Mesenchymal stem cell (in vitro differentiated cells and primary cell): Measurements from ENCODE around the gene RASSF7.

Experiments used
- DNase-seq: peaks from one replicate; pipeline ENCODE4 v3.0.0-alpha.2; 2013
- H2AFZ ChIP-seq: one replicate; pipeline ENCODE4 v1.6.1; 2013; ENCODE audit warnings: low read depth, mild to moderate bottlenecking, control low read depth, inconsistent platforms, low read length, moderate library complexity
- H2AK5ac ChIP-seq: 2 replicates; pipeline ENCODE4 v1.6.1; 2013; ENCODE audit warnings: low read length, moderate library complexity, mild to moderate bottlenecking, inconsistent platforms; ENCODE audit not compliant: severe bottlenecking
- H2BK120ac ChIP-seq: one replicate; pipeline ENCODE4 v1.6.1; 2013; ENCODE audit warnings: low read depth, mild to moderate bottlenecking, inconsistent platforms, low read length, moderate library complexity
- H2BK12ac ChIP-seq, 2 experiments: one replicate each; pipeline ENCODE4 v1.6.1; 2013; ENCODE audit warnings: inconsistent platforms in 2 of 2, low read length in 2 of 2, mild to moderate bottlenecking in 2 of 2, moderate library complexity in 2 of 2, control low read depth in 1 of 2
- H2BK15ac ChIP-seq: one replicate; pipeline ENCODE4 v1.6.1; 2013; ENCODE audit warnings: mild to moderate bottlenecking, low read depth, inconsistent platforms; ENCODE audit not compliant: poor library complexity, severe bottlenecking
- H2BK5ac ChIP-seq: 2 replicates; pipeline ENCODE4 v1.6.1; 2013; ENCODE audit warnings: low read depth, mild to moderate bottlenecking, low read length, control low read depth, inconsistent platforms; ENCODE audit not compliant: poor library complexity, severe bottlenecking
- H3K14ac ChIP-seq, 2 experiments: one replicate each; pipeline ENCODE4 v1.6.1; 2013; ENCODE audit warnings: inconsistent platforms in 2 of 2, low read length in 2 of 2, control low read depth in 1 of 2, mild to moderate bottlenecking in 1 of 2, moderate library complexity in 1 of 2
- H3K18ac ChIP-seq, 2 experiments: one replicate each; pipeline ENCODE4 v1.6.1; 2013; ENCODE audit warnings: inconsistent platforms in 2 of 2, low read length in 2 of 2, control low read depth in 1 of 2, low read depth in 1 of 2, mild to moderate bottlenecking in 1 of 2
- H3K23ac ChIP-seq, 2 experiments: one replicate each; pipeline ENCODE4 v1.6.1; 2013; ENCODE audit warnings: inconsistent platforms in 2 of 2, low read length in 2 of 2, mild to moderate bottlenecking in 2 of 2, moderate library complexity in 2 of 2, control low read depth in 1 of 2
- H3K27ac ChIP-seq: 2 replicates; pipeline ENCODE4 v1.5.1; 2013; ENCODE audit warnings: mild to moderate bottlenecking, moderate library complexity, low read length, control low read depth, inconsistent platforms; ENCODE audit not compliant: poor library complexity, severe bottlenecking
- H3K27me3 ChIP-seq, 2 experiments: 2 replicates each; pipeline versions ENCODE4 v1.6.1 to v1.7.0; 2013; ENCODE audit warnings: low read length in 2 of 2, mild to moderate bottlenecking in 2 of 2, moderate library complexity in 2 of 2, control low read depth in 1 of 2, inconsistent platforms in 1 of 2; ENCODE audit not compliant: control insufficient read depth in 1 of 2, insufficient read depth in 1 of 2
- H3K36me3 ChIP-seq, 2 experiments: 2 replicates each; pipeline versions ENCODE4 v1.6.1 to v1.7.0; 2013; ENCODE audit warnings: low read length in 2 of 2, control low read depth in 1 of 2, inconsistent platforms in 1 of 2, low read depth in 1 of 2, mild to moderate bottlenecking in 1 of 2; ENCODE audit not compliant: insufficient read depth in 2 of 2, control insufficient read depth in 1 of 2
- H3K4ac ChIP-seq, 2 experiments: one replicate each; pipeline ENCODE4 v1.6.1; 2013; ENCODE audit warnings: inconsistent platforms in 2 of 2, low read length in 2 of 2, mild to moderate bottlenecking in 2 of 2, moderate library complexity in 2 of 2, control low read depth in 1 of 2, low read depth in 1 of 2
- H3K4me1 ChIP-seq: 2 replicates; pipeline ENCODE4 v1.6.1; 2013; ENCODE audit warnings: low read depth, low read length, control low read depth; ENCODE audit not compliant: control insufficient read depth, insufficient read depth
- H3K4me2 ChIP-seq: 2 replicates; pipeline ENCODE4 v1.6.1; 2013; ENCODE audit warnings: low read length, mild to moderate bottlenecking, inconsistent platforms; ENCODE audit not compliant: poor library complexity, severe bottlenecking
- H3K4me3 ChIP-seq, 2 experiments: 2 replicates each; pipeline versions ENCODE4 v1.5.1 to v1.7.0; 2013; ENCODE audit warnings: low read length in 2 of 2, mild to moderate bottlenecking in 2 of 2, control low read depth in 1 of 2, low read depth in 1 of 2; ENCODE audit not compliant: insufficient read depth in 1 of 2
- H3K79me1 ChIP-seq: replicated peaks from 2 replicates; pipeline ENCODE4 v1.6.1; 2013; ENCODE audit warnings: mild to moderate bottlenecking, control low read depth, low read length, inconsistent platforms; ENCODE audit not compliant: poor library complexity, severe bottlenecking
- H3K9ac ChIP-seq: 2 replicates; pipeline ENCODE4 v1.7.0; 2013; ENCODE audit warnings: mild to moderate bottlenecking, low read length, moderate library complexity
- H3K9me3 ChIP-seq: 2 replicates; pipeline ENCODE4 v1.7.0; 2013; ENCODE audit warnings: mild to moderate bottlenecking, low read length; ENCODE audit not compliant: control insufficient read depth
- H4K8ac ChIP-seq: one replicate; pipeline ENCODE4 v1.6.1; 2013; ENCODE audit warnings: inconsistent platforms, mild to moderate bottlenecking, low read length, moderate library complexity
- H4K91ac ChIP-seq: one replicate; pipeline ENCODE4 v1.6.1; 2013; ENCODE audit warnings: mild to moderate bottlenecking, low read length, inconsistent platforms
- WGBS: methylation state at CpG from one replicate; pipeline ENCODE4 v1.1.7; 2013; ENCODE audit warnings: mixed read lengths; 5-methylcytosine and 5-hydroxymethylcytosine counted together

RASSF7 gene

DNA sequence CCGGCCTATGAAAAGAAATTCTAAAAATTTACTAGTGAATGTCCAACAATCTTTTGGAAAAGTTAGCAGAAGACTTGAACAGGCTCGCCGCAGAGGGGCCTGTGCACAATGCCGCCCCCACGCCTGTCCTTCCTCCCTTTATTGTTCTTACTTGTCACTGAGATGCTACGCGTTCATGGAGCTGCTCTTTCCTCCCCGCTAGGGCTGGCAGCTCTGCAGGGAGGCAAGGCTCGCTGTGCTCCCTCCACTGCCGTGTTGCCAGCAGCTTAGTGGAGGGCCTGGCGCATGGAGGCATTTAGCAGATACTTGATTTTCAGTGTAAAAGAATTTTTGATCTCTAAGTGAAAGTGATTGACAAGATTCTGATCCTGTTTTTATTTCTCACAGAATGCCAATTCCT lies 30.2 kb downstream of the RASSF7 start:
- H4K8ac ChIP-seq, result no peak overlapping the region
- H3K23ac ChIP-seq, result no peak overlapping the region
- peak overlapping the region; percentile 4 for H2BK120ac ChIP-seq
- no peak overlapping the region for H2BK5ac ChIP-seq
- no peak overlapping the region for H2AK5ac ChIP-seq
- no peak overlapping the region for H2BK12ac ChIP-seq
- peaks cover 13% of the 10 kb centered on the region for H3K4me1 ChIP-seq
- peaks cover 32% of the 10 kb centered on the region for H3K79me1 ChIP-seq
- H3K27ac ChIP-seq, result no peak overlapping the region
- H2AFZ ChIP-seq, result no peak overlapping the region
- peaks cover 77 to 90% of the 10 kb centered on the region in 2 experiments for H3K36me3 ChIP-seq
- no peak for DNase-seq
- no peak overlapping the region for H3K9ac ChIP-seq
- no peak overlapping the region for H3K4me3 ChIP-seq
- H3K4me2 ChIP-seq, result no peak overlapping the region
- no peak overlapping the region for H2BK15ac ChIP-seq
- no peaks in the 10 kb centered on the region for H3K27me3 ChIP-seq
- H4K91ac ChIP-seq, result no peak overlapping the region
- no peak overlapping the region for H3K4ac ChIP-seq
- 88% methylated on average over 11 of the region's 11 CpGs for WGBS
- no peak overlapping the region for H3K18ac ChIP-seq
- H3K14ac ChIP-seq, result no peak overlapping the region
- no peaks in the 10 kb centered on the region for H3K9me3 ChIP-seq

DNA sequence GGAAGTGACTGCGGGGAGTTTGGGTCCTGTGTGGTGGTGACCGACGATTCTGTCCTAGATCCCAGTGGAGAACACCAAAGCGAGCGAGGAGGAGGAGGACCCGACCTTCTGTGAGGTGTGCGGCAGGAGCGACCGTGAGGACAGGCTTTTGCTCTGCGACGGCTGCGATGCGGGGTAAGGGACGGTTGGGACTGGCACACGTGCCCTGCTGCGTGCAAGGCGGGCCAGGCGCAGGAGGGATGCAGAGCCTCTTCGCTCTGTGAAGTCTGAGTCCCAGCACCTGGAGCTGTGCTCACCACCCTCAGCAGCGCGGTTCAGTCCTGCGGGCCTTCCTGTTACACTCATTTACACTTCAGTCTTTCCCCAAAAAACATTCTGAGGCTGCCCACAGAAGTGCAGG lies 31.7 kb downstream of the RASSF7 start:
- Histone ChIP-seq H2BK15ac (no peak overlapping the region), H3K4me2 (no peak overlapping the region), H2BK12ac (no peak overlapping the region), H3K27me3 (no peaks in the 10 kb centered on the region), H3K14ac (no peak overlapping the region), H4K8ac (no peak overlapping the region), H3K27ac (no peak overlapping the region), H3K4me3 (no peak overlapping the region), H3K36me3 (peaks cover 77 to 89% of the 10 kb centered on the region in 2 experiments), H3K9ac (no peak overlapping the region), H4K91ac (no peak overlapping the region), H3K4ac (no peak overlapping the region), H2AK5ac (no peak overlapping the region), H3K23ac (no peak overlapping the region), H3K18ac (no peak overlapping the region), H3K4me1 (peaks cover 10% of the 10 kb centered on the region), H3K9me3 (no peaks in the 10 kb centered on the region), H2BK120ac (no peak overlapping the region), H2AFZ (no peak overlapping the region), H2BK5ac (no peak overlapping the region), H3K79me1 (peaks cover 43% of the 10 kb centered on the region)
- 96% methylated on average over 22 of the region's 22 CpGs for WGBS
- no peak for DNase-seq

DNA sequence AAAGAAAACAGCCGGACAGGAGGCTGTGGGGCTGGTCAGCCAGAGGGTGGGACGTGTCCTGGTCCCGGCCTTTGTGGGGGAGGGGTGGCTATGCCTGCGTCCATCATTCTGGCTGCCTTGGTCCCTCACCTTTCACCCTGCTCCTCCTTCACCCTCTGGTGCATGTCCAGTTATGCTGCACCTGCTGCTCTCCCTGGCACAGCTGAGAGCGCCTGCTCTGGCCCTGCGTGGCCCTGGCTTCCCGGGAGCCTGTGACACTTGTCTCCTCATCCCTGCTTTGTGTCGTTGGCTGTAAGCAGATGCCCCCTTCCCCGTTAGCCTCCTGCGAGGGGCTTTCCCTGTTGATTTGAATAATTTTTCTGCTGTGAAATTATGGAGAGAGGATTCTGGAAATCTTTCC lies 32.1 kb downstream of the RASSF7 start:
- peaks cover 46% of the 10 kb centered on the region for H3K79me1 ChIP-seq
- H2BK15ac ChIP-seq, result no peak overlapping the region
- no peaks in the 10 kb centered on the region for H3K27me3 ChIP-seq
- DNase-seq, result no peak
- no peak overlapping the region for H2AFZ ChIP-seq
- H4K8ac ChIP-seq, result no peak overlapping the region
- no peak overlapping the region for H3K27ac ChIP-seq
- H3K4me2 ChIP-seq, result no peak overlapping the region
- H3K36me3 ChIP-seq, result peaks cover 79 to 88% of the 10 kb centered on the region in 2 experiments
- H3K9ac ChIP-seq, result no peak overlapping the region
- H2BK12ac ChIP-seq, result no peak overlapping the region
- H3K23ac ChIP-seq, result no peak overlapping the region
- 98% methylated on average over 8 of the region's 10 CpGs for WGBS
- peaks cover 7% of the 10 kb centered on the region for H3K4me1 ChIP-seq
- no peak overlapping the region for H3K4me3 ChIP-seq
- H3K4ac ChIP-seq, result no peak overlapping the region
- H2BK5ac ChIP-seq, result no peak overlapping the region
- no peak overlapping the region for H4K91ac ChIP-seq
- H2AK5ac ChIP-seq, result no peak overlapping the region
- no peak overlapping the region for H2BK120ac ChIP-seq
- H3K18ac ChIP-seq, result no peak overlapping the region
- no peaks in the 10 kb centered on the region for H3K9me3 ChIP-seq
- no peak overlapping the region for H3K14ac ChIP-seq

DNA sequence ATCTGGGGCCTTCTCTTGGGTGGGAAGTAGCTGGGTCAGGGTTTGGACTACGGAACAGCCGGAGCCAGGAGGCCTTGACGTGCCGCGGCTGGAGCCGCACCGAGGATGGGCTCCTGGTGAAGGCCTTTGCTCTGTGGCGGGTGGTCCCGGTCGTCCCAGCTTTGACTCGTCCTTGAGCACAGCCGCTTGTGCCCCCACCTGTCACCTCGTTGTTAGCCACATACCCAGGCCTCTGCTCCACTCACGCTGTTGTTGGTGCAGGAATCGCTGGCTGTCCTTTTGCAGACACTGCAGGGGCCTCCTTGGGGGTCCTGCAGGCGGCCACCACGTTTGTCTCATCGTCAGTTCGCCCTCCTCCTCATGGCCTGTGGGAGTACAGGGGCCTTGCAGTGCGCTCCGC lies 32.6 kb downstream of the RASSF7 start:
- Histone ChIP-seq H2AFZ (no peak overlapping the region), H3K23ac (no peak overlapping the region), H2BK12ac (no peak overlapping the region), H3K4me1 (peaks cover 5% of the 10 kb centered on the region), H4K8ac (no peak overlapping the region), H3K18ac (no peak overlapping the region), H3K79me1 (peaks cover 49% of the 10 kb centered on the region), H3K4me3 (no peak overlapping the region), H3K27ac (no peak overlapping the region), H3K9me3 (no peaks in the 10 kb centered on the region), H3K36me3 (peaks cover 84 to 89% of the 10 kb centered on the region in 2 experiments), H2BK120ac (no peak overlapping the region), H3K9ac (no peak overlapping the region), H3K14ac (no peak overlapping the region), H3K4me2 (no peak overlapping the region), H4K91ac (no peak overlapping the region), H2BK5ac (no peak overlapping the region), H3K27me3 (no peaks in the 10 kb centered on the region), H2AK5ac (no peak overlapping the region), H2BK15ac (no peak overlapping the region), H3K4ac (no peak overlapping the region)
- 94% methylated on average over 21 of the region's 21 CpGs for WGBS
- DNase-seq, result no peak
